OCI-LY3 (cell line): ENCODE results near the gene MTCL1.

Experiments used
- CTCF ChIP-seq: fragments of 200-600, 300-600 bp; sonication (generic); IDR thresholded peaks from 2 replicates; pipeline ENCODE4 v1.5.1; 2014; ENCODE audit warnings: antibody characterized with exemption, low read length, low read depth
- EZH2phosphoT487 ChIP-seq: fragments of 200-600 bp; shearing (Covaris generic); IDR thresholded peaks from 2 replicates; pipeline ENCODE4 v1.6.1; 2018; ENCODE audit warnings: antibody characterized with exemption, mixed run types, low read depth

GRCh38 chr18:8831112-8831511, 125.8 kb downstream of the MTCL1 start:
- no peak for TF ChIP-seq CTCF
- TF ChIP-seq EZH2phosphoT487, result no peak
